WTC11 (cell line): ENCODE measurements around the gene DPP7. TPM values are rescaled to one million over a fixed set of nuclear protein-coding genes. Genes with fewer than 3 reads are reported as not detected.
A peak's percentile ranks its signal among the peaks of the same experiment; 100 is the strongest.

Experiments
- ATAC-seq: fragments of 200-7000 bp; cut with Tn5 transposase; 2 replicates; pipeline ENCODE4 v1.10.0; 2021; ENCODE audit warnings: mild to moderate bottlenecking, moderate library complexity
- CTCF ChIA-PET: fragments of 300-600 bp; sonication (Branson Sonifier 250); formaldehyde crosslinking; loops from one replicate; lab custom pipeline; 2021; ENCODE audit warnings: antibody characterized with exemption; lab: Charles Lee
- POLR2A ChIA-PET: fragments of 350-600 bp; sonication (Branson Sonifier 250); formaldehyde crosslinking; loops from one replicate; lab custom pipeline; 2021; ENCODE audit warnings: antibody characterized with exemption; lab: Charles Lee
- DNase-seq: peaks from one replicate; pipeline ENCODE4 v3.0.0; 2021; ENCODE audit warnings: low spot score
- H3K27ac Mint-ChIP-seq: 2 replicates; pipeline ENCODE4 v1.8.0; 2021; ENCODE audit warnings: mixed read lengths
- H3K27me3 Mint-ChIP-seq: 2 replicates; pipeline ENCODE4 v1.8.0; 2021; ENCODE audit warnings: low read depth, mild to moderate bottlenecking, moderate library complexity, mixed read lengths
- H3K36me3 Mint-ChIP-seq: 2 replicates; pipeline ENCODE4 v1.8.0; 2021; ENCODE audit warnings: mixed read lengths
- H3K4me1 Mint-ChIP-seq: 2 replicates; pipeline ENCODE4 v1.8.0; 2022; ENCODE audit warnings: mixed read lengths
- H3K4me3 Mint-ChIP-seq: 2 replicates; pipeline ENCODE4 v1.8.0; 2021; ENCODE audit warnings: mild to moderate bottlenecking, moderate library complexity, mixed read lengths
- H3K9me3 Mint-ChIP-seq: 2 replicates; pipeline ENCODE4 v1.8.0; 2021; ENCODE audit warnings: mixed read lengths
- AR ChIP-seq: fragments of 250-450 bp; sonication (Bioruptor Pico); IDR thresholded peaks from 2 replicates; pipeline ENCODE4 v1.9.0; 2021; ENCODE audit warnings: mild to moderate bottlenecking
- ATF3 ChIP-seq: sonication (generic); formaldehyde crosslinking; conservative IDR thresholded peaks from 2 replicates; pipeline ENCODE4 v1.8.1; 2022; ENCODE audit warnings: mild to moderate bottlenecking, missing genetic modification reagents
- CREB1 ChIP-seq: sonication (generic); formaldehyde crosslinking; IDR thresholded peaks from 2 replicates; pipeline ENCODE4 v1.8.0; 2023; ENCODE audit warnings: mild to moderate bottlenecking, missing genetic modification reagents
- FOXP1 ChIP-seq: sonication (generic); formaldehyde crosslinking; IDR thresholded peaks from 2 replicates; pipeline ENCODE4 v1.8.0; 2022; ENCODE audit warnings: missing genetic modification reagents, mild to moderate bottlenecking, moderate library complexity, borderline replicate concordance
- GABPB1 ChIP-seq: sonication (generic); formaldehyde crosslinking; IDR thresholded peaks from 2 replicates; pipeline ENCODE4 v1.8.1; 2023; ENCODE audit warnings: mild to moderate bottlenecking, missing genetic modification reagents
- GRHL2 ChIP-seq: fragments of 250-450 bp; sonication (Bioruptor Pico); IDR thresholded peaks from 2 replicates; pipeline ENCODE4 v1.8.0; 2022; ENCODE audit warnings: mild to moderate bottlenecking, moderate library complexity; ENCODE audit not compliant: insufficient replicate concordance, severe bottlenecking
- NFATC4 ChIP-seq: fragments of 250-450 bp; sonication (Bioruptor Pico); IDR thresholded peaks from 2 replicates; pipeline ENCODE4 v1.9.0; 2021; ENCODE audit warnings: mild to moderate bottlenecking
- NFE2L1 ChIP-seq: sonication (generic); formaldehyde crosslinking; IDR thresholded peaks from 2 replicates; pipeline ENCODE4 v1.8.1; 2023; ENCODE audit warnings: missing genetic modification reagents
- NR2C2 ChIP-seq: sonication (generic); formaldehyde crosslinking; IDR thresholded peaks from 2 replicates; pipeline ENCODE4 v1.8.0; 2022; ENCODE audit warnings: mild to moderate bottlenecking, missing genetic modification reagents
- OVOL2 ChIP-seq: fragments of 250-450 bp; sonication (Bioruptor Pico); IDR thresholded peaks from 2 replicates; pipeline ENCODE4 v1.9.0; 2021; ENCODE audit warnings: mild to moderate bottlenecking, borderline replicate concordance
- RELA ChIP-seq: sonication (generic); formaldehyde crosslinking; IDR thresholded peaks from 2 replicates; pipeline ENCODE4 v1.8.1; 2022; ENCODE audit warnings: missing genetic modification reagents, mild to moderate bottlenecking, borderline replicate concordance
- SP1 ChIP-seq: sonication (generic); formaldehyde crosslinking; conservative IDR thresholded peaks from 2 replicates; pipeline ENCODE4 v1.8.1; 2022; ENCODE audit warnings: missing genetic modification reagents
- TEAD4 ChIP-seq: sonication (generic); formaldehyde crosslinking; IDR thresholded peaks from 2 replicates; pipeline ENCODE4 v1.8.0; 2022; ENCODE audit warnings: mild to moderate bottlenecking, missing genetic modification reagents
- ZMAT4 ChIP-seq: fragments of 250-450 bp; sonication (Bioruptor Pico); IDR thresholded peaks from 2 replicates; pipeline ENCODE4 v1.9.0; 2021; ENCODE audit warnings: mild to moderate bottlenecking
- ZNF232 ChIP-seq: sonication (generic); formaldehyde crosslinking; IDR thresholded peaks from 2 replicates; pipeline ENCODE4 v1.8.0; 2022; ENCODE audit warnings: mild to moderate bottlenecking, missing genetic modification reagents
- ZNF263 ChIP-seq: sonication (generic); formaldehyde crosslinking; IDR thresholded peaks from 2 replicates; pipeline ENCODE4 v1.8.1; 2022; ENCODE audit warnings: low read depth, mild to moderate bottlenecking, moderate library complexity, missing genetic modification reagents
- ZNF512 ChIP-seq: sonication (generic); formaldehyde crosslinking; IDR thresholded peaks from 2 replicates; pipeline ENCODE4 v1.8.1; 2022; ENCODE audit warnings: missing genetic modification reagents, borderline replicate concordance
- total RNA-seq: library from RNA; stranded (reverse); gene quantifications from 3 replicates; pipeline ENCODE4 v1.2.3, GENCODE V29; 2021
- TF ChIP-seq, protein P1 (sequence below): fragments of 250-450 bp; sonication (Bioruptor Pico); conservative IDR thresholded peaks from 2 replicates; pipeline ENCODE4 v1.9.0; 2021; ENCODE audit warnings: mild to moderate bottlenecking
- TF ChIP-seq, protein P2 (sequence below): sonication (generic); formaldehyde crosslinking; IDR thresholded peaks from 2 replicates; pipeline ENCODE4 v1.8.1; 2023; ENCODE audit warnings: mild to moderate bottlenecking, missing genetic modification reagents, moderate library complexity
- TF ChIP-seq, protein P3 (sequence below): sonication (generic); formaldehyde crosslinking; IDR thresholded peaks from 2 replicates; pipeline ENCODE4 v1.8.1; 2023; ENCODE audit warnings: mild to moderate bottlenecking, moderate library complexity, missing genetic modification reagents

DPP7 gene
- total RNA-seq, 1 experiment from 2014 or later = 38.9 TPM

- TF ChIP-seq, protein P1, sequence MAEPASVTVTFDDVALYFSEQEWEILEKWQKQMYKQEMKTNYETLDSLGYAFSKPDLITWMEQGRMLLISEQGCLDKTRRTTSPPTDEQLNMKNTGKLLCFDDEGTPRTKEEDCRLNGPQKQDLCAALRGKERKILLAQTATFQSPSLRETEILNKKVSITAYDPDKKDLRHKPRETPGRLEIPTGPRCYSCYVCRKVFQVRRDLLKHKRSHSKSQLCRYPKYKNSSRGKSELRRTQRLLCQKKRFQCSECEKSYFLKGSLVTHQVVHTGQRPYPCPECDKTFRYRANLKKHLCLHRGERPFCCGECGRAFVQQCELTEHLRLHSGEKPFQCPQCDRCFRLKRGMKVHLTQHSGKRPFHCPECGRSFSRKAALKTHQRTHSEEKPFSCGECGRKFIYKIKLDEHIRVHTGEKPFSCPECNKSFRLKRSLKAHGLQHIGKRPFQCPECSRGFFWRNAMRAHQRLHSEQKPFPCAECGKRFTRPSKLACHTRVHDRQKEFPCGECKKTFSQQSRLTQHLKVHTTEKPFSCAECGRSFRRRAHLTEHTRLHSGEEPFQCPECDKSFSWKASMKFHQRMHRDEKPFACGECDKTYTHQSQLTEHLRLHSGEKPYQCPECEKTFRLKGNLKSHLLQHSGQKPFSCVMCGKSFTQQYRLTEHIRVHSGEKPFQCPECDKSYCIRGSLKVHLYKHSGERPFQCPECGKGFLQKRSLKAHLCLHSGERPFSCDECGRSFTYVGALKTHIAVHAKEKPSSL (CRISPR knock-in tag) = no peak
- TF ChIP-seq, protein P2, sequence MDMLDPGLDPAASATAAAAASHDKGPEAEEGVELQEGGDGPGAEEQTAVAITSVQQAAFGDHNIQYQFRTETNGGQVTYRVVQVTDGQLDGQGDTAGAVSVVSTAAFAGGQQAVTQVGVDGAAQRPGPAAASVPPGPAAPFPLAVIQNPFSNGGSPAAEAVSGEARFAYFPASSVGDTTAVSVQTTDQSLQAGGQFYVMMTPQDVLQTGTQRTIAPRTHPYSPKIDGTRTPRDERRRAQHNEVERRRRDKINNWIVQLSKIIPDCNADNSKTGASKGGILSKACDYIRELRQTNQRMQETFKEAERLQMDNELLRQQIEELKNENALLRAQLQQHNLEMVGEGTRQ (CRISPR knock-in tag) = no peak; the same call in 1 of the 2 replicates
- TF ChIP-seq TEAD4 (no peak), NR2C2 (CRISPR knock-in tag) (no peak), GABPB1 (CRISPR knock-in tag) (no peak), ZNF232 (CRISPR knock-in tag) (no peak), FOXP1 (CRISPR knock-in tag) (peak; percentile 94), NFE2L1 (CRISPR knock-in tag) (no peak), CREB1 (CRISPR knock-in tag) (no peak), SP1 (CRISPR knock-in tag) (peak; percentile 68), RELA (CRISPR knock-in tag) (no peak), ZNF512 (CRISPR knock-in tag) (no peak), GRHL2 (CRISPR knock-in tag) (no peak)
These were observed 24.4 kb upstream of the DPP7 start, which contains the start of gene GRIN1 (continued) for GRCh38 chr9:137138722-137139467.

GRCh38 chr9:137138058-137138721, 23.7 kb upstream of the DPP7 start:
- no peak overlapping the region for H3K27ac Mint-ChIP-seq
- peaks cover 74% of the 10 kb centered on the region for H3K27me3 Mint-ChIP-seq
- H3K9me3 Mint-ChIP-seq = no peaks in the 10 kb centered on the region
- no peaks in the 10 kb centered on the region for H3K36me3 Mint-ChIP-seq
- TF ChIP-seq AR (CRISPR knock-in tag) = no peak
- TF ChIP-seq CREB1 (CRISPR knock-in tag) = no peak
- no peak for TF ChIP-seq OVOL2 (CRISPR knock-in tag)
- TF ChIP-seq, protein P3, sequence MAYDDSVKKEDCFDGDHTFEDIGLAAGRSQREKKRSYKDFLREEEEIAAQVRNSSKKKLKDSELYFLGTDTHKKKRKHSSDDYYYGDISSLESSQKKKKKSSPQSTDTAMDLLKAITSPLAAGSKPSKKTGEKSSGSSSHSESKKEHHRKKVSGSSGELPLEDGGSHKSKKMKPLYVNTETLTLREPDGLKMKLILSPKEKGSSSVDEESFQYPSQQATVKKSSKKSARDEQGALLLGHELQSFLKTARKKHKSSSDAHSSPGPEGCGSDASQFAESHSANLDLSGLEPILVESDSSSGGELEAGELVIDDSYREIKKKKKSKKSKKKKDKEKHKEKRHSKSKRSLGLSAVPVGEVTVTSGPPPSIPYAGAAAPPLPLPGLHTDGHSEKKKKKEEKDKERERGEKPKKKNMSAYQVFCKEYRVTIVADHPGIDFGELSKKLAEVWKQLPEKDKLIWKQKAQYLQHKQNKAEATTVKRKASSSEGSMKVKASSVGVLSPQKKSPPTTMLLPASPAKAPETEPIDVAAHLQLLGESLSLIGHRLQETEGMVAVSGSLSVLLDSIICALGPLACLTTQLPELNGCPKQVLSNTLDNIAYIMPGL (CRISPR knock-in tag) = no peak
- TF ChIP-seq ZMAT4 (CRISPR knock-in tag) = no peak
- no peak for TF ChIP-seq ZNF263 (CRISPR knock-in tag)
- no peak for TF ChIP-seq ATF3 (CRISPR knock-in tag)
- no peak for TF ChIP-seq NFATC4 (CRISPR knock-in tag)
- peak; percentile 66 for ATAC-seq
- H3K4me3 Mint-ChIP-seq = peak overlapping the region; percentile 55
- peaks cover 6% of the 10 kb centered on the region; the same call in 1 of the 2 replicates for H3K4me1 Mint-ChIP-seq
- CTCF ChIA-PET = interaction anchor here (0.5 to 2.9 kb wide), 23 partner anchors 9 to 143 kb away, joined by 3 to 17 read pairs (median 4); partner anchors contain the start of genes ANAPC2, MAN1B1, NPDC1 and RNF208
- DNase-seq = peak; percentile 77
- POLR2A ChIA-PET = interaction anchor here (1.4 to 1.5 kb wide), 2 partner anchors 8 to 103 kb away, joined by 4 to 8 read pairs; no protein-coding TSS in a partner anchor
